Naive thymus-derived CD4-positive, alpha-beta T cell (primary cell): ENCODE results near the gene TMSB15B. TPM values are rescaled to one million over a fixed set of nuclear protein-coding genes. Genes with fewer than 3 reads are reported as not detected.
"Not testable (repeated sequence)": the region's sequence is repeated elsewhere in the genome, so short reads cannot be mapped to it uniquely, and the experiment has no call there.

Experiments used
- ATAC-seq: fragments of 150-1000 bp; cut with Tn5 transposase; 2 replicates; pipeline ENCODE4 v1.10.0; 2021; ENCODE audit warnings: mild to moderate bottlenecking, moderate library complexity
- CTCF ChIA-PET: fragments of 350-600 bp; sonication (Branson Sonifier 250); formaldehyde crosslinking; loops from one replicate; lab custom pipeline; 2021; ENCODE audit warnings: antibody characterized with exemption; lab: Charles Lee
- POLR2A ChIA-PET: fragments of 350-600 bp; sonication (Branson Sonifier 250); formaldehyde crosslinking; loops from one replicate; lab custom pipeline; 2021; ENCODE audit warnings: antibody characterized with exemption, inconsistent platforms; lab: Charles Lee
- DNase-seq, 9 donors: peaks; one replicate each; pipeline versions ENCODE4 v3.0.0 to v3.0.0-alpha.2; 2020 to 2022; ENCODE audit warnings: mixed read lengths in 1 of 9
- H3K27ac ChIP-seq: one replicate; pipeline ENCODE4 v1.7.0; 2013; ENCODE audit warnings: mild to moderate bottlenecking, low read depth, low read length, moderate library complexity
- H3K27me3 ChIP-seq, 2 donors: one replicate each; pipeline ENCODE4 v1.7.0; 2013; ENCODE audit warnings: low read length in 2 of 2, mild to moderate bottlenecking in 2 of 2, moderate library complexity in 2 of 2; ENCODE audit not compliant: control insufficient read depth in 2 of 2, insufficient read depth in 2 of 2
- H3K36me3 ChIP-seq, 3 experiments: 1 replicate in 2 of 3; 2 replicates in 1 of 3; pipeline ENCODE4 v1.7.0; 2013; ENCODE audit warnings: low read length in 3 of 3, mild to moderate bottlenecking in 3 of 3, moderate library complexity in 1 of 3; ENCODE audit not compliant: insufficient read depth in 3 of 3, control insufficient read depth in 2 of 3
- H3K4me1 ChIP-seq, 2 donors: one replicate each; pipeline ENCODE4 v1.7.0; 2013; ENCODE audit warnings: low read length in 2 of 2, mild to moderate bottlenecking in 2 of 2, moderate library complexity in 1 of 2; ENCODE audit not compliant: control insufficient read depth in 2 of 2, insufficient read depth in 2 of 2
- H3K4me3 ChIP-seq: 2 replicates; pipeline ENCODE4 v1.7.0; 2013; ENCODE audit warnings: mild to moderate bottlenecking, low read length
- H3K9me3 ChIP-seq, 3 experiments: 1 replicate in 2 of 3; 2 replicates in 1 of 3; pipeline ENCODE4 v1.7.0; 2013; ENCODE audit warnings: low read length in 3 of 3; ENCODE audit not compliant: control insufficient read depth in 2 of 3
- H3K27ac Mint-ChIP-seq, 9 donors: one replicate each; pipeline ENCODE4 v1.8.0; 2020 to 2022; ENCODE audit warnings: mixed read lengths in 9 of 9, mild to moderate bottlenecking in 8 of 9, moderate library complexity in 5 of 9, inconsistent platforms in 2 of 9
- H3K27me3 Mint-ChIP-seq, 5 donors: one replicate each; pipeline ENCODE4 v1.8.0; 2021 to 2022; ENCODE audit warnings: mixed read lengths in 5 of 5, mild to moderate bottlenecking in 1 of 5
- H3K36me3 Mint-ChIP-seq, 5 donors: one replicate each; pipeline ENCODE4 v1.8.0; 2020 to 2022; ENCODE audit warnings: mixed read lengths in 5 of 5, mild to moderate bottlenecking in 3 of 5, inconsistent platforms in 1 of 5
- H3K4me1 Mint-ChIP-seq, 7 donors: one replicate each; pipeline ENCODE4 v1.8.0; 2020 to 2022; ENCODE audit warnings: mixed read lengths in 7 of 7, mild to moderate bottlenecking in 3 of 7, inconsistent platforms in 1 of 7
- H3K4me3 Mint-ChIP-seq, 10 donors: one replicate each; pipeline ENCODE4 v1.8.0; 2020 to 2022; ENCODE audit warnings: mild to moderate bottlenecking in 10 of 10, mixed read lengths in 10 of 10, moderate library complexity in 6 of 10, inconsistent platforms in 2 of 10
- H3K9me3 Mint-ChIP-seq, 11 donors: one replicate each; pipeline ENCODE4 v1.8.0; 2020 to 2022; ENCODE audit warnings: mixed read lengths in 11 of 11, mild to moderate bottlenecking in 4 of 11, inconsistent platforms in 1 of 11, moderate library complexity in 1 of 11
- intact Hi-C, 2 donors: fragments of 100-400 bp; cut with micrococcal nuclease; formaldehyde crosslinking; loops; one replicate each; pipeline ENCODE4 v1.15.1; 2023
- polyA plus RNA-seq, 2 donors: library from polyadenylated mRNA; unstranded; fragments of 300-500 nt; fragmentation: Illumina TruSeq; gene quantifications; one replicate each; pipeline ENCODE4 v1.2.3, GENCODE V29; 2021
- total RNA-seq, 6 experiments: library from RNA in 5 of 6; stranded (reverse) in 5 of 6; gene quantifications; 1 replicate in 5 of 6; 2 replicates in 1 of 6; pipeline ENCODE4 v1.2.3 and lab custom pipeline; 2021 to 2026

Gene TMSB15B
- total RNA-seq, result 10 to 100 TPM in 1 of 5 experiments, 1 to 10 TPM in 4; 5.5 to 10.3 (median 6.8) TPM
- 10 to 100 TPM; 10.0 to 14.7 TPM for polyA plus RNA-seq
- total RNA-seq (lab: John Stamatoyannopoulos, UW), result 1.6 reads per million, percentile 5 among the genes with 10 or more reads in this experiment

DNA sequence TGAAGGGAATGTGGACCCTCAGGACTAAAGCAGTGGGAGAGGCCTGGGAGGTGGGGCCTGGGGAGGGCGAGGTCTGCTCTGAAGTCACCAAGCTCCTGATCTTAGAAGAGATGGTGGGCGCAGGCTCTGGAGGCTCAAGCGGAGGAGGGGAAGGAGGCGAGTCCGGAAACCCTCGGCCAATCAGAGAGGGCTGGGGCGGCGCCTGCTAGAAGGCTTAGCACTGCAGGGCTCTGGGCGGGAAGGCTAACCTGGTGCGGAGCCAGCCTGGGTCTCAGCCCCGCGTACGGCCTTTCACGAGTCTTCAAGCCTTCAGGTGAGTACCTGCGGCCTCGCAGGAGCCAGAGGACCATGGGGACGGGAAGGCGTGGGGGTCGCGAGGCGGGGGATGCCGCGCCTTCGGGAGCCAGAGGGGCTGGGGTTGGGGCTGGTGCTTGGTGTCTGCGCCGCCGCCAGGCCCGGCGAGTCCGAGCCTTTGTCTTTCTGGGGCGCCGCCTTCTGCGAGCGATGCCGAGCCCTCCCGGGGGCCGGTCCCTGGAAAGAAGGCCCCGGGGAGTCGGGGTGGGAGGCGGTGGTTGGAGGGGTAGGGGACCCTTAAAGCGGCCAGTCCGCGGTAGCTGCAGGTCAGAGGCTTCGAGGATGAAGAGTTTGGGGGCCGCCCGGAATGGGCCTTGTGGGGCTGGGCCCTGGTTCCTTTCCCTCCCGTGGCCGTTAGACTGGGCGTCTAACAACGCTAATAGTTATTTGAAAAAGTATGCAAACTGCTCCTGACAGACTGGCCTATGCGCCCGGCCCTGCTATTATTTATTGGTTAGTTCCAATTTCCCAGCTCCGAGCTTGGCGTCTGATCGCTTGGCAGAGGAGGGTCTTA lies at the start of gene TMSB15B:
TSS of gene TMSB15B (plus strand) at position 217 of the 868 bp plus-strand sequence.
- H3K36me3 ChIP-seq, H3K4me1 ChIP-seq, POLR2A ChIA-PET, H3K4me3 Mint-ChIP-seq, DNase-seq, intact Hi-C loops, H3K27ac ChIP-seq, CTCF ChIA-PET, H3K36me3 Mint-ChIP-seq, H3K27me3 Mint-ChIP-seq, H3K4me1 Mint-ChIP-seq, H3K4me3 ChIP-seq, H3K27me3 ChIP-seq, H3K9me3 ChIP-seq, H3K9me3 Mint-ChIP-seq, H3K27ac Mint-ChIP-seq: not testable (repeated sequence)
- ATAC-seq, result peak; percentile 100

DNA sequence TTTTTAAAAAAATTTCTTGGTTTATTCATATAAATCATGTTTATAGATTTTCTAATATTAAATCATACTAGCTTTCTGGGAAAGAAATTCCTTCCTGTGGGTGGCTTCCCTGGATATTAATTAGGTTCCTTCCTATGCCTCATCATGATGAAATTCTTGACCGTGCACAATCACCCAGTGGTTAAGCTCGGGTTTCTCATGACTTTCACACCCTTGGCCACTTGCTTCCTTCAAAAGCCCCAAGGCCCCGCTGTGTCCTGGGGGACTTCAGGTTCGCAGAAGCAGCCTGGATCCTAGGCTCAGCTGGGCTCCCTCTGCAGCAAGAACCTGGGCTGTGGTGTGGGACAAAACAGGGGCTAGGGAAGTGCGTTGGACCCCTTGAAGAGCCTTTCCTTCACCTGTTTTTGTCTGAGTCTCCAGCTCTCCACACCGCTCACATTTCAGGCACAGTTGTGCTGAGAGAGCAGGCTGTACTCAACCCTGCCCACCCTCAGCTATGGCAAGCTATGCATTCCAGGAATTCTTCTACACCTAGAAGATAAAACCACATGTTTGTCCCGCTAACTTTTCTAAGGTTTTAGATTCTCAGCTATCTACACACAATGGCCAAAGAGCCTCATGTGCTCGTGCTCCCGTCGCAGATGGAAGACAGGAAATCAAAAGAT lies 48.9 kb upstream of the TMSB15B start:
- ATAC-seq (no peak), DNase-seq (no peak)
- peaks cover 0 to 3% of the 10 kb centered on the region in 2 donors for H3K4me1 ChIP-seq
- no peak overlapping the region for H3K4me3 Mint-ChIP-seq
- H3K27ac Mint-ChIP-seq, result peak overlapping the region in 1 of 9 donors; percentile 29
- peaks cover 0 to 10% (median 6%) of the 10 kb centered on the region in 7 donors for H3K4me1 Mint-ChIP-seq
- H3K27me3 ChIP-seq, result no peaks in the 10 kb centered on the region
- no peaks in the 10 kb centered on the region for H3K36me3 ChIP-seq
- ChIA-PET CTCF (no interaction called here), POLR2A (no interaction called here)
- peaks cover 0 to 1% (median 0%) of the 10 kb centered on the region in 11 donors for H3K9me3 Mint-ChIP-seq
- intact Hi-C loops, result no loop called here
- H3K9me3 ChIP-seq, result no peaks in the 10 kb centered on the region
- H3K36me3 Mint-ChIP-seq, result peaks cover 0 to 8% (median 3%) of the 10 kb centered on the region in 5 donors
- H3K27me3 Mint-ChIP-seq, result no peaks in the 10 kb centered on the region
- H3K27ac ChIP-seq, result no peak overlapping the region
- no peak overlapping the region for H3K4me3 ChIP-seq

DNA sequence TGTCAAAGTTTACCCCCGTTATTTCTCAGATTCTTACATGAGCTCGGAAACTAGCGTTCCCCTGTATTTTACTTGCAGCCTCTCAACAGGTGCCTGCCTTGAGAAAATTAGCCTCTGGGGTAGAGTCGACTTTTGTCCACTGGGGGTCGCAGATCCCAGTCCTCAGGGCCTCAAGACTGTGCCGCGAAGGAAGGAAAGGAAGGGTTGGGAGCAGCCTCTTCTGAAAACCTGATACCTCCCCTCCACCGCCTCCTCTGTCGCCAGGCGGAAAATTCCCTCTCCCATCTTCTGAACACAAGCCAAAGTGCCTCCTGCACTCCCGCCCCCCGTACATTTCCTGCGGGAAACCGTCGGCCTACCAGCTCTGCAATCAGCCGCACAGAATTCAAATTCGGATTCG lies 44.4 kb upstream of the TMSB15B start:
- peak; percentile 59 for ATAC-seq
- intact Hi-C loops, result loop anchor here (1.0 to 5.0 kb wide), 9 partner anchors 15 to 1763 kb away; partner anchors contain the start of genes BEX5 (in 1 of the 2), FAM199X (in 1 of the 2), SLC25A53 (in 1 of the 2) and TCEAL1 (in 1 of the 2)

GRCh38 chrX:103918571-103919269 lies 43.7 kb upstream of the TMSB15B start:
- peak overlapping the region; percentile 70 for H3K4me3 ChIP-seq
- peak overlapping the region; percentile 89 to 97 (median 92) for H3K4me3 Mint-ChIP-seq
- DNase-seq (peak; percentile 19 to 64 (median 61)), ATAC-seq (peak; percentile 86)
- peaks cover 0 to 10% (median 0%) of the 10 kb centered on the region in 5 donors for H3K36me3 Mint-ChIP-seq
- peaks cover 0 to 2% (median 0%) of the 10 kb centered on the region in 11 donors for H3K9me3 Mint-ChIP-seq
- peaks cover 9 to 29% (median 18%) of the 10 kb centered on the region in 7 donors for H3K4me1 Mint-ChIP-seq
- H3K36me3 ChIP-seq, result no peaks in the 10 kb centered on the region
- peak overlapping the region; percentile 79 to 95 (median 89) for H3K27ac Mint-ChIP-seq
- ChIA-PET POLR2A (interaction anchor here (1.5 to 2.2 kb wide), 2 partner anchors 204 to 238 kb away, joined by 3 to 6 read pairs; partner anchors contain the start of gene SLC25A53), CTCF (interaction anchor here (1.0 kb wide), 1 partner anchor 213 kb away, joined by 3 read pairs; no protein-coding TSS in a partner anchor)
- no peaks in the 10 kb centered on the region for H3K9me3 ChIP-seq
- H3K27me3 ChIP-seq, result no peaks in the 10 kb centered on the region
- intact Hi-C loops, result loop anchor here (1.0 to 5.0 kb wide), 10 partner anchors 14 to 1764 kb away; partner anchors contain the start of genes BEX5 (in 1 of the 2), FAM199X (in 1 of the 2), MORF4L2 (in 1 of the 2) and SLC25A53 (in 1 of the 2)
- peaks cover 3 to 8% of the 10 kb centered on the region in 2 donors for H3K4me1 ChIP-seq
- H3K27me3 Mint-ChIP-seq, result no peaks in the 10 kb centered on the region
- peak overlapping the region; percentile 74 for H3K27ac ChIP-seq

More for the DNA sequence above, 44.4 kb upstream of the TMSB15B start:
- H3K36me3 ChIP-seq, result no peaks in the 10 kb centered on the region
- Mint-ChIP-seq H3K9me3 (peaks cover 0 to 2% (median 0%) of the 10 kb centered on the region in 11 donors), H3K27ac (peak overlapping the region; percentile 58 to 95 (median 89)), H3K27me3 (no peaks in the 10 kb centered on the region), H3K4me1 (peaks cover 9 to 29% (median 18%) of the 10 kb centered on the region in 7 donors), H3K4me3 (peak overlapping the region; percentile 89 to 97 (median 92)), H3K36me3 (peaks cover 0 to 11% (median 0%) of the 10 kb centered on the region in 5 donors)
- DNase-seq, result peak; percentile 6 to 40 (median 31)
- ChIA-PET POLR2A (interaction anchor here (1.5 to 2.2 kb wide), 2 partner anchors 205 to 239 kb away, joined by 3 to 6 read pairs; partner anchors contain the start of gene SLC25A53), CTCF (interaction anchor here (1.0 kb wide), 1 partner anchor 213 kb away, joined by 3 read pairs; no protein-coding TSS in a partner anchor)
- peaks cover 3 to 8% of the 10 kb centered on the region in 2 donors for H3K4me1 ChIP-seq
- no peaks in the 10 kb centered on the region for H3K27me3 ChIP-seq
- peak overlapping the region; percentile 70 for H3K4me3 ChIP-seq
- H3K9me3 ChIP-seq, result no peaks in the 10 kb centered on the region
- H3K27ac ChIP-seq, result peak overlapping the region; percentile 74

- POLR2A ChIA-PET, result interaction anchor here (1.5 to 2.2 kb wide), 2 partner anchors 204 to 238 kb away, joined by 3 to 6 read pairs; partner anchors contain the start of gene SLC25A53
Measured at GRCh38 chrX:103919270-103919637, 43.2 kb upstream of the TMSB15B start.

More at GRCh38 chrX:103919270-103919637, 43.2 kb upstream of the TMSB15B start:
- intact Hi-C loops, result loop anchor here (1.0 to 5.0 kb wide), 7 partner anchors 14 to 1764 kb away; partner anchors contain the start of genes BEX5 (in 1 of the 2), MORF4L2 (in 1 of the 2), SLC25A53 (in 1 of the 2) and TCEAL1 (in 1 of the 2)
- ATAC-seq (peak; percentile 73), DNase-seq (peak in 6 of 9 donors; percentile 18 to 35 (median 30))
- Mint-ChIP-seq H3K27ac (peak overlapping the region; percentile 79 to 95 (median 89)), H3K4me1 (peaks cover 9 to 30% (median 19%) of the 10 kb centered on the region in 7 donors), H3K36me3 (peaks cover 0 to 8% (median 0%) of the 10 kb centered on the region in 5 donors), H3K9me3 (peaks cover 0 to 2% (median 0%) of the 10 kb centered on the region in 11 donors), H3K4me3 (peak overlapping the region; percentile 89 to 97 (median 92)), H3K27me3 (no peaks in the 10 kb centered on the region)
- H3K27me3 ChIP-seq, result no peaks in the 10 kb centered on the region
- no peaks in the 10 kb centered on the region for H3K9me3 ChIP-seq
- peaks cover 3 to 8% of the 10 kb centered on the region in 2 donors for H3K4me1 ChIP-seq
- peak overlapping the region; percentile 70 for H3K4me3 ChIP-seq
- no peaks in the 10 kb centered on the region for H3K36me3 ChIP-seq
- H3K27ac ChIP-seq, result peak overlapping the region; percentile 74
- CTCF ChIA-PET, result no interaction called here
